ENCODE measurements around the gene TFCP2L1. TPM values are rescaled to one million over a fixed set of nuclear protein-coding genes. Genes with fewer than 3 reads are reported as not detected.
"Not testable (repeated sequence)": the region's sequence is repeated elsewhere in the genome, so short reads cannot be mapped to it uniquely, and the experiment has no call there.

TFCP2L1 gene
- total RNA-seq, 2 donors from 2014 or later: 0.19 to 0.33 TPM

- Mint-ChIP-seq H3K27ac (no peak overlapping the region), H3K4me3 (no peak overlapping the region), H3K36me3 (no peaks in the 10 kb centered on the region), H3K27me3 (peaks cover 0 to 6% of the 10 kb centered on the region in 2 donors), H3K9me3 (no peaks in the 10 kb centered on the region), H3K4me1 (ENCODE audit: low read depth in 2 of 2) (peaks cover 21 to 23% of the 10 kb centered on the region in 2 donors)
- no peak for DNase-seq (ENCODE audit: low spot score)
- ATAC-seq: no peak
Measured at GRCh38 chr2:121307048-121307447, 22.0 kb upstream of the TFCP2L1 start.

- Mint-ChIP-seq H3K27ac (no peak overlapping the region), H3K9me3 (no peaks in the 10 kb centered on the region), H3K36me3 (no peaks in the 10 kb centered on the region), H3K4me1 (ENCODE audit: low read depth in 2 of 2) (peaks cover 16% of the 10 kb centered on the region in 2 donors), H3K4me3 (no peak overlapping the region), H3K27me3 (peaks cover 6 to 8% of the 10 kb centered on the region in 2 donors)
- ATAC-seq (no peak), DNase-seq (ENCODE audit: low spot score) (no peak)
Measured at GRCh38 chr2:121304941-121305340, 19.9 kb upstream of the TFCP2L1 start.

DNA sequence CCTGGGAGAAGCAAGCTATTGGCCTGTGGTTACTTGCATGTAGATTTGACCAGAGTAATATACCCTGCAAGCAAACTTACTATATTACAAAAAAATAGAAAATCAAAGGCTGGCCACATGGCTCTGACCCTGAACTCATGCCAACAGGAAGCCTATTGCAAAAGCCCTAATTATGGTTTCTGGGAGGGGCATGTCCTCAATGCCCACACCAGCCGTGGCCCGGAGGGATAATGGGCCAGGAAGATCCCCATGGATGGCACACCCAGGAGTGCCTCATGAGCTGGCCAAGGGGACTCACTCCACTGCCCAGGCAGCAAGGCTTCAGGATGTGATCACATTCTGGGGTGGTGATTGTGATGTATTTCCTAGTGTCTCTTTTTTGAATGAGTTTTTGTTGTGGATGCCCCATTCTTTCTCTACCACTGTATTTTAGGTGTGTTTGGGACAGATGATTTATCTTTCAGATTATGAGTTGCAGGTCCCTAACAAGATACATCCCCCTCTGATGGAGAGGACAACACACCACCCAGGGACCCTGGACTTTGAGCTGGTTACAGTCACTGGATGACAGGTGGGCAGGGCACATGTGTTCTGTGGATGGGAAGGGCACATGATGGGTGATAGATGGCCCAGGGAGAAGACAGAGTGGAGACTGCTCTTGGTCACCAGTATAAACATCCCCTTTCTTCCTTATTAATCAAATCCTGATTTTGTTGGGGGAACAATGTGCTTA is 18.7 kb upstream of the TFCP2L1 start:
- DNase-seq (ENCODE audit: low spot score) (no peak), ATAC-seq (peak in 1 of 2 donors; percentile 28)
- Mint-ChIP-seq H3K36me3 (no peaks in the 10 kb centered on the region), H3K4me3 (no peak overlapping the region), H3K27me3 (peaks cover 6 to 8% of the 10 kb centered on the region in 2 donors), H3K4me1 (ENCODE audit: low read depth in 2 of 2) (peaks cover 4% of the 10 kb centered on the region in 2 donors), H3K9me3 (no peaks in the 10 kb centered on the region), H3K27ac (no peak overlapping the region)

- not testable (repeated sequence) for H3K36me3 Mint-ChIP-seq; H3K4me3 Mint-ChIP-seq; H3K27ac Mint-ChIP-seq; H3K9me3 Mint-ChIP-seq; H3K4me1 Mint-ChIP-seq (ENCODE audit: low read depth in 2 of 2); H3K27me3 Mint-ChIP-seq; ATAC-seq; DNase-seq (ENCODE audit: low spot score)
Measured at GRCh38 chr2:121301190-121301589, 16.2 kb upstream of the TFCP2L1 start.

DNA sequence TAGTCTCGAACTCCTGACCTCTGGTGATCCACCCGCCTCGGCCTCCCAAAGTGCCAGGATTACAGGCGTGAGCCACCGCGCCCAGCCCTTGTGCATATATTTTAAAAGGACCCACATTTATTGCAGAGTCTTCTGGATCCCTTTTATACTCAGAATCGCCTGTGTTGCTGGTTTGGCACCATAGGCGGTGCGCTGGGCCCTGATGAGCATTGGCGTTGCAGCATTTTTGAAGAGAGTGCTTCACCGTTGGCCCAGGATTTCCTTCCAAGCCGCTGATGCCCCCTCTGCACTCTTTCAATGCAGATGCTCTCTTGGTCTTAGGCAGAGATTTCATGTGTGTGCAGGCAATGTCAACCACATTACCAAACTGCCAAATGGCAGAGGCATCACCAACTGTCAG is 13.5 kb upstream of the TFCP2L1 start:
- Mint-ChIP-seq H3K9me3 (no peaks in the 10 kb centered on the region), H3K4me1 (ENCODE audit: low read depth in 2 of 2) (peaks cover 5 to 12% of the 10 kb centered on the region in 2 donors)

GRCh38 chr2:121297866-121298265 is 12.9 kb upstream of the TFCP2L1 start:
- H3K9me3 Mint-ChIP-seq; H3K27ac Mint-ChIP-seq; H3K27me3 Mint-ChIP-seq; DNase-seq (ENCODE audit: low spot score); H3K36me3 Mint-ChIP-seq; H3K4me3 Mint-ChIP-seq; ATAC-seq: not testable (repeated sequence)
- H3K4me1 Mint-ChIP-seq (ENCODE audit: low read depth in 2 of 2): peaks cover 5 to 18% of the 10 kb centered on the region in 2 donors

More for the DNA sequence above, 13.5 kb upstream of the TFCP2L1 start:
- no peak overlapping the region for H3K27ac Mint-ChIP-seq
- H3K36me3 Mint-ChIP-seq: no peaks in the 10 kb centered on the region
- DNase-seq (ENCODE audit: low spot score) (no peak), ATAC-seq (no peak)
- peaks cover 0 to 8% of the 10 kb centered on the region in 2 donors for H3K27me3 Mint-ChIP-seq
- H3K4me3 Mint-ChIP-seq: no peak overlapping the region

- Mint-ChIP-seq H3K27ac (no peak overlapping the region), H3K36me3 (no peaks in the 10 kb centered on the region), H3K27me3 (peaks cover 0 to 8% of the 10 kb centered on the region in 2 donors), H3K4me3 (no peak overlapping the region), H3K4me1 (ENCODE audit: low read depth in 2 of 2) (peaks cover 5 to 19% of the 10 kb centered on the region in 2 donors), H3K9me3 (no peaks in the 10 kb centered on the region)
- no peak for DNase-seq (ENCODE audit: low spot score)
- ATAC-seq: no peak
Measured at GRCh38 chr2:121297217-121297830, 12.3 kb upstream of the TFCP2L1 start.

- Mint-ChIP-seq H3K27ac (no peak overlapping the region), H3K27me3 (peaks cover 0 to 5% of the 10 kb centered on the region in 2 donors), H3K4me3 (no peak overlapping the region), H3K36me3 (no peaks in the 10 kb centered on the region), H3K4me1 (ENCODE audit: low read depth in 2 of 2) (peaks cover 5 to 19% of the 10 kb centered on the region in 2 donors), H3K9me3 (no peaks in the 10 kb centered on the region)
- DNase-seq (ENCODE audit: low spot score): no peak
- peak; percentile 17 to 37 for ATAC-seq
Measured at GRCh38 chr2:121295911-121296650, 11.1 kb upstream of the TFCP2L1 start.

- Mint-ChIP-seq H3K9me3 (no peaks in the 10 kb centered on the region), H3K4me3 (no peak overlapping the region), H3K27ac (no peak overlapping the region), H3K4me1 (ENCODE audit: low read depth in 2 of 2) (peaks cover 5 to 19% of the 10 kb centered on the region in 2 donors), H3K27me3 (no peaks in the 10 kb centered on the region), H3K36me3 (no peaks in the 10 kb centered on the region)
- DNase-seq (ENCODE audit: low spot score) (no peak), ATAC-seq (no peak)
Measured at GRCh38 chr2:121294881-121295840, 10.2 kb upstream of the TFCP2L1 start.

- no peaks in the 10 kb centered on the region for H3K27me3 Mint-ChIP-seq
- peak in 1 of 2 donors; percentile 11 for ATAC-seq
- no peak overlapping the region for H3K27ac Mint-ChIP-seq
- H3K9me3 Mint-ChIP-seq: no peaks in the 10 kb centered on the region
- peaks cover 5 to 19% of the 10 kb centered on the region in 2 donors for H3K4me1 Mint-ChIP-seq (ENCODE audit: low read depth in 2 of 2)
- no peak overlapping the region for H3K4me3 Mint-ChIP-seq
- DNase-seq (ENCODE audit: low spot score): no peak
- H3K36me3 Mint-ChIP-seq: no peaks in the 10 kb centered on the region
Measured at GRCh38 chr2:121293450-121294325, 8.7 kb upstream of the TFCP2L1 start.

DNA sequence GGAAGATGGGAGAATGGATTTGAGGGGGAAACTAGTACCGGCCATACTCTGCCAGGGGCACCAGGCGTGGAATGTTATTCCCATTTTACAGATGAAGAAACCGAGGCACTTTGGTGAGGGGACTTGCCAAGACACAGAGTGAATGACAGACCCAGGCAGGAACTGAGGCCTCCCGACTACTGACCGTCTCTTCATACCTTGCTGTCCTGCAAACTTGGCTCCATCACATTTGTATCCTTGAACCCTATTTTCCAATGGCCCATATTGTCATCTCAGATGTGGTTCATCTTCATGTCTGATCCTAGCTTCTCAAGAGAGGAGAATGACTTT is 6.2 kb upstream of the TFCP2L1 start:
- no peak for ATAC-seq
- DNase-seq (ENCODE audit: low spot score): no peak
- H3K4me1 Mint-ChIP-seq (ENCODE audit: low read depth in 2 of 2): peaks cover 5 to 19% of the 10 kb centered on the region in 2 donors
- no peaks in the 10 kb centered on the region for H3K9me3 Mint-ChIP-seq
- no peak overlapping the region for H3K27ac Mint-ChIP-seq
- peaks cover 0 to 1% of the 10 kb centered on the region in 2 donors for H3K27me3 Mint-ChIP-seq
- no peak overlapping the region for H3K4me3 Mint-ChIP-seq
- H3K36me3 Mint-ChIP-seq: no peaks in the 10 kb centered on the region

DNA sequence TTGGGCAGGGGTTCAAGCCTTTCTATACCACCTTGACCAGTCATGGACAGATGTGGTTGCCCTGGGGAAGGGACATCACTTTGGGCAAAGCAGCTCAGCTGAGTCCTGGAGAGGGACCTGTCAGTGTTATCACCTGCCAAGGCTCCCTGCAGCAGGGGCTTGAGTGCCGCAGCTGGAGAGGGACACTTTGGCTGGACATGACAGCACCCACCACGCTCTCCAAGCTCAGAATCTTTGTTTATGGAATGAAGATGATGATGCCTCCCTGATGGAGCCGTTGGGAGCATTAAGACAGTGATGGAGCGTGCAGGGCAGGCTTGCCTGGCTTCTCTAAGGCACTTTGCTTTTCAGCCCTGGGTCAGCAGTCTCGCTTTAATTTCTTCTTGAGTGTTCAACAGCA is 4.3 kb upstream of the TFCP2L1 start:
- Mint-ChIP-seq H3K4me3 (no peak overlapping the region), H3K36me3 (no peaks in the 10 kb centered on the region), H3K27ac (no peak overlapping the region), H3K9me3 (no peaks in the 10 kb centered on the region), H3K4me1 (ENCODE audit: low read depth in 2 of 2) (peaks cover 4 to 13% of the 10 kb centered on the region in 2 donors), H3K27me3 (peaks cover 6 to 9% of the 10 kb centered on the region in 2 donors)
- ATAC-seq (no peak), DNase-seq (ENCODE audit: low spot score) (no peak)
